Measurements from ENCODE around the gene CUTA. TPM values are rescaled to one million over a fixed set of nuclear protein-coding genes. Genes with fewer than 3 reads are reported as not detected.

The CUTA gene
- total RNA-seq, 3 donors from 2014 or later (not counting 1 experiment from before 2014, with no cell fraction given), result 166 to 186 (median 184) TPM

DNA sequence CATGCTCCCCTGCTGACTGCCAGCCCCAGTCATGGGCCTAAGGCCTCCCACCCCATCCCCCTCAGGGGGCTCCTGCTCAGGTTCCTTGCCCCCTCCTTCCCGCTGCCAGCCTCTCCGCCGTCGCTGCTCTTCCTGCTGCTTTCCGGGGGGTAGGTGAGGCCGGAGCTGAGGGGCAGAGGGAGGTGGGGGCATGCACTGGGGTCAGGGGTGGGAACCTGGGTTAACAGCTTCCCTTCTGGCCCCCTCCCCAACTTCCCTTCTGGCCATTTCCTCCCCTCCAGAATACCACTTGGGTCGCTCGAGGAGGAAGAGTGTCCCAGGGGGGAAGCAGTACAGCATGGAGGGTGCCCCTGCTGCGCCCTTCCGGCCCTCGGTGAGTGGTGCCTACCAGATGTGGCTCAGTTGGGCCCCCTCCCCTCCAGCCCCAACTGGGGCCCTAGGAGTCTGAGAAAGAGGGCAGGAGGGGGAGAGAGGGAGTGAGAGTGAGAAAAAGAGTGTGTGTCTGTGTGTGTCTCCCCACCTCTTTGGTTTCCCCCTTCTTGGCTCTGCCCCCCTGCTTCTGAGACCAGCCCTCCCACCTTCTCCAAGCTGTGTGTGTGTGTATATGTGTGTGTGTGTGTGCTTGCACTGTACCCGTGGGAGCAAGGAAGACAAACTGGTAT, 14.1 kb upstream of the CUTA start:
- no peaks in the 10 kb centered on the region for H3K27me3 Mint-ChIP-seq (ENCODE audit: low read depth in 2 of 2)
- H3K9me3 Mint-ChIP-seq, result no peaks in the 10 kb centered on the region
- H3K4me1 Mint-ChIP-seq, result peaks cover 52 to 66% of the 10 kb centered on the region in 2 donors
- TF ChIP-seq, protein P1, sequence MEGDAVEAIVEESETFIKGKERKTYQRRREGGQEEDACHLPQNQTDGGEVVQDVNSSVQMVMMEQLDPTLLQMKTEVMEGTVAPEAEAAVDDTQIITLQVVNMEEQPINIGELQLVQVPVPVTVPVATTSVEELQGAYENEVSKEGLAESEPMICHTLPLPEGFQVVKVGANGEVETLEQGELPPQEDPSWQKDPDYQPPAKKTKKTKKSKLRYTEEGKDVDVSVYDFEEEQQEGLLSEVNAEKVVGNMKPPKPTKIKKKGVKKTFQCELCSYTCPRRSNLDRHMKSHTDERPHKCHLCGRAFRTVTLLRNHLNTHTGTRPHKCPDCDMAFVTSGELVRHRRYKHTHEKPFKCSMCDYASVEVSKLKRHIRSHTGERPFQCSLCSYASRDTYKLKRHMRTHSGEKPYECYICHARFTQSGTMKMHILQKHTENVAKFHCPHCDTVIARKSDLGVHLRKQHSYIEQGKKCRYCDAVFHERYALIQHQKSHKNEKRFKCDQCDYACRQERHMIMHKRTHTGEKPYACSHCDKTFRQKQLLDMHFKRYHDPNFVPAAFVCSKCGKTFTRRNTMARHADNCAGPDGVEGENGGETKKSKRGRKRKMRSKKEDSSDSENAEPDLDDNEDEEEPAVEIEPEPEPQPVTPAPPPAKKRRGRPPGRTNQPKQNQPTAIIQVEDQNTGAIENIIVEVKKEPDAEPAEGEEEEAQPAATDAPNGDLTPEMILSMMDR (IDR thresholded peaks at IDR 0.05), result no peak
- ATAC-seq, result peak in 1 of 3 donors; percentile 12
- Histone ChIP-seq H3K4me3 (ENCODE audit: low read length) (peak overlapping the region; percentile 3), H3K27me3 (ENCODE audit: control insufficient read depth, insufficient read depth, low read length) (no peaks in the 10 kb centered on the region), H3K36me3 (ENCODE audit: control insufficient read depth, insufficient read depth, low read length) (peaks cover 14% of the 10 kb centered on the region), H3K27ac (ENCODE audit: low read length) (peak overlapping the region; percentile 15), H3K9me3 (ENCODE audit: control insufficient read depth, insufficient read depth, low read length) (no peaks in the 10 kb centered on the region), H3K4me1 (ENCODE audit: control insufficient read depth, insufficient read depth, low read length) (peaks cover 57% of the 10 kb centered on the region)
- H3K4me3 Mint-ChIP-seq, result peak overlapping the region; percentile 67
- H3K27ac Mint-ChIP-seq, result peak overlapping the region; percentile 59 to 92
- DNase-seq, result peak in 1 of 2 donors; percentile 34
- WGBS (ENCODE audit: insufficient coverage), result 6% methylated on average over 5 of the region's 12 CpGs
- H3K36me3 Mint-ChIP-seq, result no peaks in the 10 kb centered on the region
- intact Hi-C loops (cut with micrococcal nuclease), result no loop called here

DNA sequence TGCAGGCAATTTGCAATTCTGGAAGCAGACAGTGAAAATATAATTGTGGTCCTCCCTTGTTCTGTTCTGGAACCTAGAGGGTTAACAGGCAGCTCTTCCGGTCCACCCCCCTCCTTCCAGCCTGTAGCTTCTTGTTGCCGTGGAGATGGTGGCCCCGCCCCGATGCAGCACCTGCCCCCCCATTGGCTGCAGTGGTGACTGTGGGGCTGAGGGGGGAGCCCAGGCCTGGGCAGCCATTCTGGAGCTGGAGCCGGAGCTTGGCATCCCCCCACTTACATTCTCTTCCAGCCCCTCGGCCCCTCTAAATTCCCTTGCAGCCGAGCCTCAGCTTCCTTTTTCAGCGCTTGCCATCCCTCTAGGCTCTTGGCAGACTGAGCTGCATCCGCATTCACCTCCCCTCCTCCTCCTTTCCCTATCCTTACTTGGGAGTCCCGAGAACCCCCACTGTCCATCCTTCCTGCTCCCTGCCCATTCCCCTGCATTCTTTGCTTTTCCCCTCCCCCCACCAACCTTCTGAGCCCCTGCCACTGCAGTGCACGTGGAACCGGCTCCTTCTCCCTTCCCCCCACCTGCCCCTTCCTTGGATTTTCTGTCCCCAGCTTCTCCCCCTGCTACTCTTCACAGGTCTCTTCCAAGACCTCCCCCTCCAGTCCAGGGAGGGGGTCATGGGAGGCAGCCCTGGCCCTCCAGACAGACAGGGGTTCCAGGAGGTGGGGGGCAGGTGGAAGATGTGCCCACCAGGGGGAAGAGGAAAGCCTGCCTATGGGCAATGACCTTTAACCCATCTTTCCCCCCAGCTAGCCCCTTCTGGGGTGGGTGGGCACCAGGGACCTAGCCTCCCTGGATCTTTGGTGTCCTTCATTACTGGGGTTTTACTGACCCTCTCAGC, 13.3 kb upstream of the CUTA start:
- no peaks in the 10 kb centered on the region for H3K36me3 Mint-ChIP-seq
- H3K27ac ChIP-seq (ENCODE audit: low read length), result peak overlapping the region; percentile 73
- TF ChIP-seq, protein P1 (IDR thresholded peaks at IDR 0.05), result no peak
- H3K27me3 Mint-ChIP-seq (ENCODE audit: low read depth in 2 of 2), result no peaks in the 10 kb centered on the region
- peaks cover 57 to 74% of the 10 kb centered on the region in 2 donors for H3K4me1 Mint-ChIP-seq
- ATAC-seq (peak; percentile 61 to 82 (median 76)), DNase-seq (peak; percentile 83 to 91)
- 10% methylated on average over 9 of the region's 12 CpGs for WGBS (ENCODE audit: insufficient coverage)
- intact Hi-C loops (cut with micrococcal nuclease), result no loop called here
- no peaks in the 10 kb centered on the region for H3K9me3 Mint-ChIP-seq
- H3K4me1 ChIP-seq (ENCODE audit: control insufficient read depth, insufficient read depth, low read length), result peaks cover 64% of the 10 kb centered on the region
- peaks cover 9% of the 10 kb centered on the region for H3K36me3 ChIP-seq (ENCODE audit: control insufficient read depth, insufficient read depth, low read length)
- H3K27me3 ChIP-seq (ENCODE audit: control insufficient read depth, insufficient read depth, low read length), result no peaks in the 10 kb centered on the region
- H3K4me3 Mint-ChIP-seq, result peak overlapping the region; percentile 89
- H3K27ac Mint-ChIP-seq, result peak overlapping the region; percentile 88 to 92
- no peaks in the 10 kb centered on the region for H3K9me3 ChIP-seq (ENCODE audit: control insufficient read depth, insufficient read depth, low read length)
- peak overlapping the region; percentile 6 for H3K4me3 ChIP-seq (ENCODE audit: low read length)

DNA sequence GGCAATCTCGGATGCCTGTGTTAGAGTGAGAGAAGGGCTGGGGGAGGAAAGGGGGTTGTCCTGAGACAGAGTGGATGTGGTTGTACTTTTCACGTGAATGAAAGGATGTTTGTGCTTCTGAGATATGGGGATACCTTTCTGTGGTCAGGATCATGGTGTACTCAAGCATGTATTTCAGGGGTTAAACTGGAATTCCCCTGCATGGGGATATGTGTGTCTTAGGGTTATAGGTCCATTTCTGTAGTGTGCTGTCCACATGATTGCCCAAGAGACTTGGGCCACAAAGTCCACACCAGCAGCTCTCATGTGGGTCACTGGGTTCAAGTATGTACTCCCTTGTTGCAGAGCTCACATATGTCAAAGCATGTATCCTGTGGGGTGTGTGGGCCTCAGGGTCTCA, 12.4 kb upstream of the CUTA start:
- intact Hi-C loops (cut with micrococcal nuclease), result no loop called here

More for the DNA sequence above, 12.4 kb upstream of the CUTA start:
- WGBS (ENCODE audit: insufficient coverage), result 23% methylated on average over 2 of the region's 2 CpGs
- no peak for ATAC-seq
- Histone ChIP-seq H3K9me3 (ENCODE audit: control insufficient read depth, insufficient read depth, low read length) (no peaks in the 10 kb centered on the region), H3K27ac (ENCODE audit: low read length) (peak overlapping the region; percentile 73), H3K36me3 (ENCODE audit: control insufficient read depth, insufficient read depth, low read length) (peaks cover 3% of the 10 kb centered on the region), H3K4me1 (ENCODE audit: control insufficient read depth, insufficient read depth, low read length) (peaks cover 72% of the 10 kb centered on the region), H3K4me3 (ENCODE audit: low read length) (no peak overlapping the region), H3K27me3 (ENCODE audit: control insufficient read depth, insufficient read depth, low read length) (no peaks in the 10 kb centered on the region)
- TF ChIP-seq, protein P1 (IDR thresholded peaks at IDR 0.05), result no peak
- peak overlapping the region; percentile 89 for H3K4me3 Mint-ChIP-seq
- H3K27me3 Mint-ChIP-seq (ENCODE audit: low read depth in 2 of 2), result no peaks in the 10 kb centered on the region
- H3K9me3 Mint-ChIP-seq, result no peaks in the 10 kb centered on the region
- H3K36me3 Mint-ChIP-seq, result no peaks in the 10 kb centered on the region
- H3K4me1 Mint-ChIP-seq, result peaks cover 62 to 81% of the 10 kb centered on the region in 2 donors
- DNase-seq, result peak in 1 of 2 donors; percentile 56
- H3K27ac Mint-ChIP-seq, result peak overlapping the region; percentile 88 to 92

All from natural killer cell (primary cell).